ENCODE results near the gene NR1I2.

Gene NR1I2

GRCh38 chr3:119781330-119782198, at the start of gene NR1I2:
TSS of gene NR1I2 (plus strand) at chr3:119782101.
- DNase-seq = no peak

GRCh38 chr3:119733812-119734211, 48.1 kb upstream of the NR1I2 start:
- DNase-seq = no peak

GRCh38 chr3:119738741-119739140, 43.2 kb upstream of the NR1I2 start:
- DNase-seq = no peak

- no peak for DNase-seq
Measured at GRCh38 chr3:119741657-119742590, 40.0 kb upstream of the NR1I2 start.

- no peak for DNase-seq
Measured at GRCh38 chr3:119743921-119744320, 38.0 kb upstream of the NR1I2 start.

- no peak for DNase-seq
Measured at GRCh38 chr3:119745942-119746341, 36.0 kb upstream of the NR1I2 start.

- no peak for DNase-seq
Measured at GRCh38 chr3:119746423-119746822, 35.5 kb upstream of the NR1I2 start.

GRCh38 chr3:119747357-119747756, 34.5 kb upstream of the NR1I2 start:
- DNase-seq = no peak

- no peak for DNase-seq
Measured at GRCh38 chr3:119748991-119749390, 32.9 kb upstream of the NR1I2 start.

GRCh38 chr3:119751423-119751822, 30.5 kb upstream of the NR1I2 start:
- no peak for DNase-seq

GRCh38 chr3:119759962-119760361, 21.9 kb upstream of the NR1I2 start:
- no peak for DNase-seq

GRCh38 chr3:119762876-119763275, 19.0 kb upstream of the NR1I2 start:
- no peak for DNase-seq

- DNase-seq = no peak
Measured at GRCh38 chr3:119763466-119763865, 18.4 kb upstream of the NR1I2 start.

GRCh38 chr3:119765239-119765638, 16.7 kb upstream of the NR1I2 start:
- DNase-seq = no peak

GRCh38 chr3:119767936-119768601, 13.8 kb upstream of the NR1I2 start:
- DNase-seq = no peak

GRCh38 chr3:119768668-119769393, 13.1 kb upstream of the NR1I2 start:
- DNase-seq = no peak

GRCh38 chr3:119769394-119770149, 12.3 kb upstream of the NR1I2 start:
- no peak for DNase-seq

- DNase-seq = no peak
Measured at GRCh38 chr3:119774444-119774843, 7.5 kb upstream of the NR1I2 start.

GRCh38 chr3:119776304-119776703, 5.6 kb upstream of the NR1I2 start:
- no peak for DNase-seq

- DNase-seq = no peak
Measured at GRCh38 chr3:119778176-119778575, 3.7 kb upstream of the NR1I2 start.

- DNase-seq = no peak
Measured at GRCh38 chr3:119778811-119779210, 3.1 kb upstream of the NR1I2 start.
